Trophoblast cell (in vitro differentiated cells and primary cell): ENCODE data around the gene CASP1.
A peak's percentile ranks its signal among the peaks of the same experiment; 100 is the strongest.

ENCODE experiments used
- DNase-seq, 2 donors: peaks; one replicate each; pipeline ENCODE4 v3.0.0-alpha.2; 2016
- H2AFZ ChIP-seq: 2 replicates; pipeline ENCODE4 v1.6.1; 2013; ENCODE audit warnings: low read length, moderate library complexity, mild to moderate bottlenecking; ENCODE audit not compliant: insufficient read depth, poor library complexity
- H2AK5ac ChIP-seq: 2 replicates; pipeline ENCODE4 v1.6.1; 2013; ENCODE audit warnings: mild to moderate bottlenecking, low read length
- H2BK120ac ChIP-seq: 2 replicates; pipeline ENCODE4 v1.6.1; 2013; ENCODE audit warnings: low read length, mild to moderate bottlenecking, moderate library complexity; ENCODE audit not compliant: insufficient read depth, poor library complexity
- H2BK12ac ChIP-seq: 2 replicates; pipeline ENCODE4 v1.6.1; 2013; ENCODE audit warnings: mild to moderate bottlenecking, low read length, moderate library complexity
- H2BK5ac ChIP-seq: 2 replicates; pipeline ENCODE4 v1.6.1; 2013; ENCODE audit warnings: low read length, low read depth, moderate library complexity, mild to moderate bottlenecking; ENCODE audit not compliant: poor library complexity
- H3K14ac ChIP-seq: 2 replicates; pipeline ENCODE4 v1.6.1; 2013; ENCODE audit warnings: mild to moderate bottlenecking, low read length
- H3K18ac ChIP-seq: 2 replicates; pipeline ENCODE4 v1.6.1; 2013; ENCODE audit warnings: mild to moderate bottlenecking, low read length
- H3K23ac ChIP-seq: 2 replicates; pipeline ENCODE4 v1.6.1; 2013; ENCODE audit warnings: low read length
- H3K27ac ChIP-seq: 2 replicates; pipeline ENCODE4 v1.5.1; 2013; ENCODE audit warnings: low read depth, mild to moderate bottlenecking, inconsistent platforms, low read length, moderate library complexity
- H3K27me3 ChIP-seq: 2 replicates; pipeline ENCODE4 v1.6.1; 2013; ENCODE audit warnings: inconsistent platforms, mild to moderate bottlenecking, low read length, moderate library complexity; ENCODE audit not compliant: insufficient read depth
- H3K36me3 ChIP-seq, 2 experiments: 1 replicate in 1 of 2; 2 replicates in 1 of 2; pipeline ENCODE4 v1.6.1; 2013; ENCODE audit warnings: low read length in 2 of 2, mild to moderate bottlenecking in 2 of 2, moderate library complexity in 1 of 2; ENCODE audit not compliant: insufficient read depth in 2 of 2, control insufficient read depth in 1 of 2
- H3K4ac ChIP-seq: 2 replicates; pipeline ENCODE4 v1.6.1; 2013; ENCODE audit warnings: low read depth, mild to moderate bottlenecking, low read length, moderate library complexity
- H3K4me1 ChIP-seq, 2 experiments: 1 replicate in 1 of 2; 2 replicates in 1 of 2; pipeline ENCODE4 v1.6.1; 2013; ENCODE audit warnings: low read length in 2 of 2, mild to moderate bottlenecking in 2 of 2, moderate library complexity in 1 of 2; ENCODE audit not compliant: insufficient read depth in 2 of 2, control insufficient read depth in 1 of 2
- H3K4me2 ChIP-seq: 2 replicates; pipeline ENCODE4 v1.6.1; 2013; ENCODE audit warnings: inconsistent platforms, mild to moderate bottlenecking, low read length, moderate library complexity
- H3K4me3 ChIP-seq: 2 replicates; pipeline ENCODE4 v1.5.1; 2013; ENCODE audit warnings: mild to moderate bottlenecking, low read depth, low read length, inconsistent platforms
- H3K79me1 ChIP-seq: one replicate; pipeline ENCODE4 v1.6.1; 2013; ENCODE audit warnings: low read length
- H3K79me2 ChIP-seq: 2 replicates; pipeline ENCODE4 v1.6.1; 2013; ENCODE audit warnings: low read length, mild to moderate bottlenecking; ENCODE audit not compliant: control insufficient read depth, insufficient read depth, poor library complexity
- H3K9ac ChIP-seq: 2 replicates; pipeline ENCODE4 v1.6.1; 2013; ENCODE audit warnings: mild to moderate bottlenecking, low read length
- H3K9me3 ChIP-seq: 2 replicates; pipeline ENCODE4 v1.6.1; 2013; ENCODE audit warnings: low read depth, mild to moderate bottlenecking, control low read depth, inconsistent platforms, low read length; ENCODE audit not compliant: insufficient read depth
- H4K12ac ChIP-seq: 2 replicates; pipeline ENCODE4 v1.6.1; 2013; ENCODE audit warnings: low read depth, mild to moderate bottlenecking, low read length, moderate library complexity
- H4K8ac ChIP-seq: 2 replicates; pipeline ENCODE4 v1.6.1; 2013; ENCODE audit warnings: low read depth, mild to moderate bottlenecking, low read length, moderate library complexity
- H4K91ac ChIP-seq: one replicate; pipeline ENCODE4 v1.6.1; 2013; ENCODE audit warnings: low read depth, mild to moderate bottlenecking, low read length, moderate library complexity
- WGBS: extraction: QIAGEN DNeasy Blood & Tissue Kit; methylation state at CpG from one replicate; pipeline ENCODE4 v1.1.7; 2013; ENCODE audit warnings: missing lambda C conversion rate; ENCODE audit not compliant: insufficient read length, insufficient coverage; ENCODE audit errors: extremely low coverage; 5-methylcytosine and 5-hydroxymethylcytosine counted together

The CASP1 gene

DNA sequence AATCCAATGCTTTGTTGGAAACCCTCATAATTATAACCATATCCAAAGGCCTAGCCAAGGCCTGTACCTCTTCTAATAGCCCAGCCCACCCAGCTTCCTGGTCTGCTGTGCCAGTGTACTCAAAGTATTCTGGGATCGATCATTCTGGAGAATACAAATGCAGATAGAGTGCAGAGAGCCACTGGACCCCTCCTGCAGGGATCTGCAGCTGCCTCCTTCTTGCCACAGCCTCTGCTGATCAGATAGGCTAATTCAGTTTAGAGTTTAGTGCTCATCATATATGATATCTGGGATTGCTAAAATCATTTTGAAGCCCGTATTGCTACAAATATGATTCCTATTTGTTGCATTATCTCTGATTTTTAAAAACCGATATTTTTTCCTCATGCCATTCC lies 29.5 kb downstream of the CASP1 start:
- Histone ChIP-seq H2BK5ac (no peak overlapping the region), H3K9ac (no peak overlapping the region), H2BK12ac (no peak overlapping the region), H3K4me1 (no peaks in the 10 kb centered on the region), H3K27me3 (no peaks in the 10 kb centered on the region), H2BK120ac (no peak overlapping the region), H3K23ac (no peak overlapping the region), H4K8ac (no peak overlapping the region), H2AFZ (no peak overlapping the region), H3K79me2 (no peaks in the 10 kb centered on the region), H3K18ac (no peak overlapping the region), H3K9me3 (no peaks in the 10 kb centered on the region), H3K79me1 (no peaks in the 10 kb centered on the region), H3K27ac (no peak overlapping the region), H4K12ac (no peak overlapping the region), H3K4me2 (no peak overlapping the region), H3K4me3 (no peak overlapping the region), H4K91ac (no peak overlapping the region), H2AK5ac (no peak overlapping the region), H3K14ac (no peak overlapping the region), H3K36me3 (no peaks in the 10 kb centered on the region), H3K4ac (no peak overlapping the region)
- WGBS: no CpG with 5 or more reads among the region's 3 CpGs
- no peak for DNase-seq

DNA sequence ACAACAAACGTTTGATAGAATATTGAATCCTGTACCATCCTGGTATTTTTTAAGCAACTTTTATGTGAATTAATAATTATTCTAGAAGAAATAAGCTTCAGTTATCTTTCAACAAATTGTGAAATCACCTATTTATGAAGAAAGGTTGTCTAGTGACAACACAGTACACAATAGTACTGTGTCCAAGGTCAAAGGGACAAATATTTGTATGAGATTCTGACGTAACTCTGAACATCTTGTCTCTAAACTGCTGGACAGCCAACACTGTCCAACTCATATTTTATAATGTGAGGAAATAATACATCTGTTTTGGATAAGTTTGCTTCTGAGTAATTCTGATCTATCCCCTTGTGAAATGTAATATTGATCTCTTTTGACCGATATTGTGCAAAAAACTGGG lies 30.9 kb downstream of the CASP1 start:
- Histone ChIP-seq H3K79me2 (no peaks in the 10 kb centered on the region), H3K4me3 (no peak overlapping the region), H3K4ac (no peak overlapping the region), H3K9ac (no peak overlapping the region), H3K18ac (no peak overlapping the region), H4K91ac (no peak overlapping the region), H3K79me1 (no peaks in the 10 kb centered on the region), H4K8ac (no peak overlapping the region), H3K36me3 (no peaks in the 10 kb centered on the region), H3K23ac (no peak overlapping the region), H2BK5ac (no peak overlapping the region), H2AK5ac (no peak overlapping the region), H4K12ac (no peak overlapping the region), H2AFZ (no peak overlapping the region), H2BK120ac (no peak overlapping the region), H3K4me2 (no peak overlapping the region), H3K14ac (no peak overlapping the region), H2BK12ac (no peak overlapping the region), H3K4me1 (no peaks in the 10 kb centered on the region), H3K9me3 (no peaks in the 10 kb centered on the region), H3K27ac (no peak overlapping the region), H3K27me3 (no peaks in the 10 kb centered on the region)
- DNase-seq: no peak
- WGBS: no CpG with 5 or more reads among the region's 3 CpGs

DNA sequence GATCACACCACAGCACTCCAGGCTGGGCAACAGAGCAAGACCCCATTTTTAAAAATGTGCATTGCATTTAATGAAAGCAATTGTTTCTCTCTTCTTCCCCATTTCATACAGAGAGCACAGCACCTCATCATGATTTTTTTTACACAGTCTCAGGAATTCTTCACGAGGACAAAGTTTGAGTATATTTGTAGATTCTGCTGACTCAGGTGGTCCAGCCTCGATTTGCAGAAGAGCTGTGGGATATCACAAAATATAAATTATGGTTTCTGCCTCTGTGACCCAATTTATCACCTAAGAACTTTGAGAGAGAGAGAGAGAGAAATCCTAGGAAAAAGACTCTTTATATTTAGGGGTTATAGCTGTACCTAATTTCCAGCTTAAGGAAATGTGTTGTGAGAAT lies 31.8 kb downstream of the CASP1 start:
- Histone ChIP-seq H3K27ac (no peak overlapping the region), H3K9ac (no peak overlapping the region), H3K4me3 (no peak overlapping the region), H3K23ac (no peak overlapping the region), H2BK120ac (no peak overlapping the region), H3K9me3 (no peaks in the 10 kb centered on the region), H3K27me3 (no peaks in the 10 kb centered on the region), H4K12ac (no peak overlapping the region), H3K18ac (no peak overlapping the region), H3K4me1 (no peaks in the 10 kb centered on the region), H3K14ac (no peak overlapping the region), H2BK5ac (no peak overlapping the region), H4K8ac (no peak overlapping the region), H2BK12ac (no peak overlapping the region), H2AFZ (no peak overlapping the region), H4K91ac (no peak overlapping the region), H3K4ac (no peak overlapping the region), H3K79me2 (no peaks in the 10 kb centered on the region), H3K4me2 (no peak overlapping the region), H3K79me1 (no peaks in the 10 kb centered on the region), H3K36me3 (no peaks in the 10 kb centered on the region), H2AK5ac (no peak overlapping the region)
- no peak for DNase-seq
- no CpG with 5 or more reads among the region's 2 CpGs for WGBS

DNA sequence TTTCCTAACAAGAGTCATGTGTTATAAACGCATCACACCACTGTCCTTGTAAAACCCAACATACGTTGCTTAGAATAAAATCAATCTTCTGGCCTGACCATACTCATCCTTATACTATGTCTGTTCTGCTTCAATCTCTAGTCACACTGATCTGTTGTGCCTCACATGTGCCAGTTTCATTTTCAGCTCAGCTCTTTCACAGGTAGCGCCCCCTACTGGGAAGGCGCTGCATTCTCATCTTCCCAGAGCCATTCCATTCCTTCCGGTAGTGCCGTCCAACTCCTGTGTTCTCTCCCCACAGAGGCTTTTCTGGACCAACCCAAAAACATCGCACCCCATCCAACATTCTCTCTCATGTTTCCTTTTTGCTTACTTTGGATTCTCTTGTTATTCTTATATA lies 34.1 kb downstream of the CASP1 start:
- H3K4ac ChIP-seq: no peak overlapping the region
- H2AK5ac ChIP-seq: no peak overlapping the region
- no CpG with 5 or more reads among the region's 7 CpGs for WGBS
- no peaks in the 10 kb centered on the region for H3K79me2 ChIP-seq
- peak; percentile 17 to 49 for DNase-seq
- no peaks in the 10 kb centered on the region for H3K79me1 ChIP-seq
- no peaks in the 10 kb centered on the region for H3K27me3 ChIP-seq
- no peak overlapping the region for H2AFZ ChIP-seq
- no peak overlapping the region for H3K23ac ChIP-seq
- H4K91ac ChIP-seq: no peak overlapping the region
- H3K14ac ChIP-seq: no peak overlapping the region
- no peak overlapping the region for H4K12ac ChIP-seq
- no peaks in the 10 kb centered on the region for H3K4me1 ChIP-seq
- no peak overlapping the region for H3K4me3 ChIP-seq
- no peaks in the 10 kb centered on the region for H3K36me3 ChIP-seq
- no peak overlapping the region for H3K27ac ChIP-seq
- H2BK120ac ChIP-seq: no peak overlapping the region
- no peak overlapping the region for H2BK5ac ChIP-seq
- no peak overlapping the region for H4K8ac ChIP-seq
- no peaks in the 10 kb centered on the region for H3K9me3 ChIP-seq
- no peak overlapping the region for H2BK12ac ChIP-seq
- H3K4me2 ChIP-seq: no peak overlapping the region
- no peak overlapping the region for H3K9ac ChIP-seq
- no peak overlapping the region for H3K18ac ChIP-seq
